ENCODE measurements around the gene ELMO1.

DNA sequence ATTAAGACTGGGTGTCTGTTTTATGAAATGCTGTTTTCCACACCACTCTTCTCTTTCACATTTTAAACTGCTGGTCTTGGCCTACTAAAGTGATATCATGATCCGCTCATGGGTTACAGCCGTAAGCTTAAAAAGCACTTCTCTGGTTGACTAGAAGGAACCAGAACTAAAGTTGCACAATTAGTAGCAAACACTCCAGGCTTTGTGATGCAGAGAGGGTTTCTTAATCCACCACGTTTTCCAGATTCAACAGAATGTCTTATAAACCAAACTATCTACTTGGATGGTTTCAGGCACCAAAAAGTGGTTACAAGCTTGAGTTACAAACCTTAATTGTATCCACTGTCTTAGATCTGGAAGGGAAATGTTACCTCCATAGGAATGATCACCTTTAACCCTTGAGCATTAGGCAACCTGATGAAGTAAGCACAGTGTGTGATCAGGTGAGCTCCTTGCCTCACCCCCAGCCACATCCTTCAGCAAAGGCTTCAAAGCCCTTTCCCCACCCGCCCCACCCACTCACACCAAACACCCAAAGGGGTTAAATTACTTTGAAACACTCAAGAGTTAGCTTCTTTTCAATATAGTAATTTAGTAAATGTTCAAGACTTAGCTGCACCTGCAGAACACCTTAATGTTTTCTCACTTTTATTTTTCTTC, 3.5 kb downstream of the ELMO1 start:
- TF ChIP-seq, protein P1, sequence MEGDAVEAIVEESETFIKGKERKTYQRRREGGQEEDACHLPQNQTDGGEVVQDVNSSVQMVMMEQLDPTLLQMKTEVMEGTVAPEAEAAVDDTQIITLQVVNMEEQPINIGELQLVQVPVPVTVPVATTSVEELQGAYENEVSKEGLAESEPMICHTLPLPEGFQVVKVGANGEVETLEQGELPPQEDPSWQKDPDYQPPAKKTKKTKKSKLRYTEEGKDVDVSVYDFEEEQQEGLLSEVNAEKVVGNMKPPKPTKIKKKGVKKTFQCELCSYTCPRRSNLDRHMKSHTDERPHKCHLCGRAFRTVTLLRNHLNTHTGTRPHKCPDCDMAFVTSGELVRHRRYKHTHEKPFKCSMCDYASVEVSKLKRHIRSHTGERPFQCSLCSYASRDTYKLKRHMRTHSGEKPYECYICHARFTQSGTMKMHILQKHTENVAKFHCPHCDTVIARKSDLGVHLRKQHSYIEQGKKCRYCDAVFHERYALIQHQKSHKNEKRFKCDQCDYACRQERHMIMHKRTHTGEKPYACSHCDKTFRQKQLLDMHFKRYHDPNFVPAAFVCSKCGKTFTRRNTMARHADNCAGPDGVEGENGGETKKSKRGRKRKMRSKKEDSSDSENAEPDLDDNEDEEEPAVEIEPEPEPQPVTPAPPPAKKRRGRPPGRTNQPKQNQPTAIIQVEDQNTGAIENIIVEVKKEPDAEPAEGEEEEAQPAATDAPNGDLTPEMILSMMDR (optimal IDR thresholded peaks at IDR 0.05 in 1 of 3, IDR thresholded peaks at IDR 0.05 in 1 of 3, conservative IDR thresholded peaks at IDR 0.05 in 1 of 3; ENCODE audit: extremely low read depth in 1 of 3, insufficient read depth in 2 of 3, low read length in 3 of 3): no peak
- TF ChIP-seq EZH2 (IDR thresholded peaks at IDR 0.05; ENCODE audit: low read length): no peak

Measured in keratinocyte (primary cell).